ENCODE data around the gene KLHL22. TPM values are rescaled to one million over a fixed set of nuclear protein-coding genes. Genes with fewer than 3 reads are reported as not detected.

KLHL22 gene
- total and polyA plus RNA-seq, 2 of the 13 experiments (the other 11 are each of a cell fraction or from before 2014, with no cell fraction given) = 10.9 to 14.8 TPM

- TF ChIP-seq SMAD1 (CRISPR knock-in tag; IDR thresholded peaks at IDR 0.05; ENCODE audit: borderline replicate concordance, low read depth) (peak; percentile 40; the same call in 1 of the 2 replicates), ZMYM4 (CRISPR knock-in tag; IDR thresholded peaks at IDR 0.05) (0 out of 2 replicates have a peak, but pooled peaks have one; percentile 16), ZBTB39 (CRISPR knock-in tag; IDR thresholded peaks at IDR 0.05) (no peak), ZNF839 (CRISPR knock-in tag; IDR thresholded peaks at IDR 0.05; ENCODE audit: borderline replicate concordance) (no peak), KDM5B (CRISPR knock-in tag; IDR thresholded peaks at IDR 0.05; ENCODE audit: borderline replicate concordance) (peak; percentile 19; the same call in 1 of the 2 replicates), YY1 (IDR thresholded peaks at IDR 0.05; ENCODE audit: insufficient read depth, insufficient replicate concordance, low read depth, low read length) (peak; percentile 60), SYNCRIP (IDR thresholded peaks at IDR 0.05; ENCODE audit: insufficient read depth, low read depth, low read length) (no peak), ZNF281 (CRISPR knock-in tag; IDR thresholded peaks at IDR 0.05; ENCODE audit: borderline replicate concordance) (no peak), SNRNP70 (IDR thresholded peaks at IDR 0.05; ENCODE audit: low read depth, low read length) (no peak), ZNF3 (CRISPR knock-in tag; IDR thresholded peaks at IDR 0.05) (no peak; the same call in 1 of the 2 replicates), ZNF720 (CRISPR knock-in tag; IDR thresholded peaks at IDR 0.05) (no peak), NFAT5 (CRISPR knock-in tag; IDR thresholded peaks at IDR 0.05) (0 out of 2 replicates have a peak, but pooled peaks have one; percentile 46), ZNF256 (CRISPR knock-in tag; conservative IDR thresholded peaks at IDR 0.05) (no peak), ZNF121 (CRISPR knock-in tag; IDR thresholded peaks at IDR 0.05) (peak; percentile 66; the same call in 1 of the 2 replicates), NFKB2 (CRISPR knock-in tag; IDR thresholded peaks at IDR 0.05; ENCODE audit: borderline replicate concordance) (peak; percentile 52; the same call in 1 of the 2 replicates), ZNF546 (CRISPR knock-in tag; conservative IDR thresholded peaks at IDR 0.05) (no peak), ZNF770 (CRISPR knock-in tag; IDR thresholded peaks at IDR 0.05) (peak; percentile 97)
Measured at GRCh38 chr22:20418211-20418788, 77.3 kb downstream of the KLHL22 start (continued).

Data from HepG2 (cell line).